H1 (cell line): ENCODE results near the gene HOXD12. TPM values are rescaled to one million over a fixed set of nuclear protein-coding genes. Genes with fewer than 3 reads are reported as not detected.

ENCODE experiments used
- CTCF ChIA-PET: fragments of 300-600 bp; sonication (Branson Sonifier 250); formaldehyde crosslinking; loops from one replicate; lab custom pipeline; 2021; ENCODE audit not compliant: partially characterized antibody; lab: Charles Lee
- POLR2A ChIA-PET: fragments of 300-600 bp; sonication (Branson Sonifier 250); formaldehyde crosslinking; loops from one replicate; lab custom pipeline; 2021; ENCODE audit warnings: inconsistent platforms; ENCODE audit not compliant: partially characterized antibody; lab: Charles Lee
- DNase-seq, 2 experiments: peaks; one replicate each; pipeline versions ENCODE4 v3.0.0 to v3.0.0-alpha.2; 2010 to 2022; ENCODE audit warnings: low spot score in 2 of 2, low read depth in 1 of 2, mixed read lengths in 1 of 2
- FAIRE-seq: peaks from 2 replicates; lab custom pipeline; 2011; peaks lifted over from hg19 to GRCh38; lab: Jason Lieb, UNC
- H2AFZ ChIP-seq: 2 replicates; pipeline ENCODE4 v1.8.1; 2012; ENCODE audit warnings: low read length, inconsistent platforms
- H2AK5ac ChIP-seq: 2 replicates; pipeline ENCODE4 v1.6.1; 2013; ENCODE audit warnings: low read depth, low read length
- H2BK120ac ChIP-seq: replicated peaks from 2 replicates; pipeline ENCODE3; 2013; ENCODE audit warnings: low read depth, low read length, inconsistent platforms
- H2BK12ac ChIP-seq: 2 replicates; pipeline ENCODE4 v1.6.1; 2013; ENCODE audit warnings: low read depth, low read length
- H2BK15ac ChIP-seq: 2 replicates; pipeline ENCODE4 v1.6.1; 2013; ENCODE audit warnings: low read length
- H2BK20ac ChIP-seq: 2 replicates; pipeline ENCODE4 v1.6.1; 2013; ENCODE audit warnings: low read length
- H2BK5ac ChIP-seq: 2 replicates; pipeline ENCODE4 v1.6.1; 2013; ENCODE audit warnings: low read depth, low read length
- H3K14ac ChIP-seq: 2 replicates; pipeline ENCODE4 v1.6.1; 2013; ENCODE audit warnings: inconsistent platforms; ENCODE audit not compliant: insufficient read length
- H3K18ac ChIP-seq: 2 replicates; pipeline ENCODE4 v1.6.1; 2013; ENCODE audit warnings: low read length; ENCODE audit errors: extremely low read depth
- H3K23ac ChIP-seq: 2 replicates; pipeline ENCODE4 v1.6.1; 2013; ENCODE audit warnings: inconsistent platforms; ENCODE audit not compliant: insufficient read length
- H3K23me2 ChIP-seq: 2 replicates; pipeline ENCODE4 v1.6.1; 2013; ENCODE audit warnings: low read depth, low read length
- H3K27ac ChIP-seq: 2 replicates; pipeline ENCODE4 v1.6.1; 2011; ENCODE audit warnings: low read depth, low read length, inconsistent platforms
- H3K27me3 ChIP-seq, 4 experiments: replicated peaks in 1 of 4; 1 replicate in 1 of 4; 2 replicates in 3 of 4; pipeline versions ENCODE4 v1.6.1 to v1.8.1; 2011 to 2013; ENCODE audit warnings: low read length in 3 of 4, mild to moderate bottlenecking in 3 of 4, inconsistent platforms in 2 of 4, mixed read lengths in 2 of 4, moderate library complexity in 1 of 4; ENCODE audit not compliant: control insufficient read depth in 3 of 4, insufficient read depth in 3 of 4; ENCODE audit errors: extremely low read depth in 1 of 4
- H3K36me3 ChIP-seq, 4 experiments: 2 replicates each; pipeline versions ENCODE4 v1.6.1 to v1.8.1; 2011 to 2013; ENCODE audit warnings: mild to moderate bottlenecking in 4 of 4, low read length in 3 of 4, moderate library complexity in 2 of 4, control low read depth in 1 of 4, inconsistent platforms in 1 of 4; ENCODE audit not compliant: insufficient read depth in 4 of 4, control insufficient read depth in 2 of 4
- H3K4ac ChIP-seq: replicated peaks from 2 replicates; pipeline ENCODE3; 2013; ENCODE audit warnings: low read length, low read depth, mixed read lengths, inconsistent platforms; ENCODE audit not compliant: insufficient read length
- H3K4me1 ChIP-seq, 4 experiments: replicated peaks in 1 of 4; 1 replicate in 1 of 4; 2 replicates in 3 of 4; pipeline versions ENCODE4 v1.6.1 to v1.8.1; 2011 to 2013; ENCODE audit warnings: low read length in 3 of 4, inconsistent platforms in 2 of 4, mixed read lengths in 1 of 4; ENCODE audit not compliant: insufficient read depth in 4 of 4, control insufficient read depth in 3 of 4
- H3K4me2 ChIP-seq, 2 experiments: 2 replicates each; pipeline versions ENCODE4 v1.6.1 to v1.8.1; 2011 to 2013; ENCODE audit warnings: low read depth in 2 of 2, low read length in 2 of 2, control low read depth in 1 of 2, inconsistent platforms in 1 of 2, mild to moderate bottlenecking in 1 of 2; ENCODE audit not compliant: insufficient read depth in 1 of 2
- H3K4me3 ChIP-seq, 4 experiments: fragments of 200-600, 300-600 bp in 1 of 4; sonication (generic), shearing (Covaris generic), sonication (Bioruptor Twin) in 1 of 4; 2 replicates each; pipeline versions ENCODE4 v1.5.1 to v1.8.1; 2011 to 2016; ENCODE audit warnings: low read length in 4 of 4, low read depth in 3 of 4, control low read depth in 2 of 4, inconsistent platforms in 2 of 4, mild to moderate bottlenecking in 2 of 4, mixed read lengths in 1 of 4, moderate library complexity in 1 of 4; ENCODE audit not compliant: insufficient read depth in 2 of 4; ENCODE audit errors: extremely low read depth in 1 of 4
- H3K56ac ChIP-seq: replicated peaks from 2 replicates; pipeline ENCODE3; 2013; ENCODE audit warnings: low read depth, mild to moderate bottlenecking, mixed read lengths, low read length, inconsistent platforms; ENCODE audit not compliant: insufficient read length
- H3K79me1 ChIP-seq: 2 replicates; pipeline ENCODE4 v1.6.1; 2013; ENCODE audit warnings: low read depth, low read length, control low read depth
- H3K79me2 ChIP-seq, 2 experiments: 2 replicates each; pipeline versions ENCODE4 v1.6.1 to v1.8.1; 2012 to 2013; ENCODE audit warnings: low read length in 2 of 2, mild to moderate bottlenecking in 2 of 2, inconsistent platforms in 1 of 2; ENCODE audit not compliant: insufficient read depth in 2 of 2, control insufficient read depth in 1 of 2
- H3K9ac ChIP-seq, 4 experiments: replicated peaks in 1 of 4; 1 replicate in 1 of 4; 2 replicates in 3 of 4; pipeline versions ENCODE4 v1.6.1 to v1.8.1; 2011 to 2013; ENCODE audit warnings: low read depth in 3 of 4, low read length in 3 of 4, control low read depth in 2 of 4, mild to moderate bottlenecking in 2 of 4, moderate library complexity in 2 of 4, inconsistent platforms in 1 of 4; ENCODE audit errors: extremely low read depth in 1 of 4
- H3K9me3 ChIP-seq, 2 experiments: 2 replicates each; pipeline versions ENCODE4 v1.6.1 to v1.8.1; 2012 to 2013; ENCODE audit warnings: mild to moderate bottlenecking in 2 of 2, moderate library complexity in 2 of 2, control low read depth in 1 of 2, inconsistent platforms in 1 of 2, low read depth in 1 of 2, low read length in 1 of 2, mixed read lengths in 1 of 2; ENCODE audit not compliant: insufficient read depth in 2 of 2
- H4K20me1 ChIP-seq, 2 experiments: replicated peaks in 1 of 2; 2 replicates each; pipeline versions ENCODE3 to v1.8.1; 2011 to 2013; ENCODE audit warnings: inconsistent platforms in 2 of 2, low read length in 2 of 2, mild to moderate bottlenecking in 1 of 2; ENCODE audit not compliant: insufficient read depth in 2 of 2, control insufficient read depth in 1 of 2
- H4K5ac ChIP-seq: 2 replicates; pipeline ENCODE4 v1.6.1; 2013; ENCODE audit warnings: low read length, low read depth, mixed read lengths, inconsistent platforms; ENCODE audit not compliant: insufficient read length
- H4K8ac ChIP-seq: 2 replicates; pipeline ENCODE4 v1.8.0; 2013; ENCODE audit warnings: mild to moderate bottlenecking, moderate library complexity, low read length, inconsistent platforms; ENCODE audit not compliant: insufficient read depth; ENCODE audit errors: extremely low read depth
- H4K91ac ChIP-seq: replicated peaks from 2 replicates; pipeline ENCODE3; 2013; ENCODE audit warnings: low read length, mixed read lengths, inconsistent platforms; ENCODE audit not compliant: insufficient read length
- BRCA1 ChIP-seq: IDR thresholded peaks from 2 replicates; pipeline ENCODE4 v1.6.1; 2012; ENCODE audit warnings: low read depth, low read length, improper control_type of control experiment
- MAFK ChIP-seq: IDR thresholded peaks from 2 replicates; pipeline ENCODE4 v1.6.1; 2012; ENCODE audit warnings: low read depth, mild to moderate bottlenecking, improper control_type of control experiment, low read length
- RNF2 ChIP-seq: fragments of 200-900, 300-1000 bp; sonication (generic); IDR thresholded peaks from 2 replicates; pipeline ENCODE4 v1.7.1; 2016; ENCODE audit warnings: borderline replicate concordance, low read depth, mild to moderate bottlenecking, antibody characterized with exemption, low read length; ENCODE audit not compliant: poor library complexity, severe bottlenecking; ENCODE audit errors: missing control alignments
- RXRA ChIP-seq: IDR thresholded peaks from 2 replicates; pipeline ENCODE4 v1.6.1; 2011; ENCODE audit warnings: low read depth, mild to moderate bottlenecking, low read length, moderate library complexity; ENCODE audit not compliant: insufficient read depth
- SUZ12 ChIP-seq: fragments of 200-600 bp; sonication (generic); IDR thresholded peaks from 2 replicates; pipeline ENCODE4 v1.6.1; 2012; ENCODE audit warnings: mild to moderate bottlenecking, inconsistent platforms, low read length, moderate library complexity, mixed read lengths
- TAF7 ChIP-seq: optimal IDR thresholded peaks from 2 replicates; pipeline ENCODE3; 2011; ENCODE audit warnings: low read depth, mild to moderate bottlenecking, inconsistent platforms, low read length, moderate library complexity, borderline replicate concordance
- USF2 ChIP-seq: IDR thresholded peaks from 2 replicates; pipeline ENCODE4 v1.6.1; 2011; ENCODE audit warnings: low read length, improper control_type of control experiment
- WGBS, 2 experiments: shearing (Covaris generic) in 1 of 2; methylation state at CpG; one replicate each; pipeline versions ENCODE4 v1.1.6 to v1.1.7; 2013 to 2015; ENCODE audit warnings: low lambda C conversion rate in 2 of 2, mixed read lengths in 2 of 2, inconsistent platforms in 1 of 2, low coverage in 1 of 2, missing lambda C conversion rate in 1 of 2; ENCODE audit not compliant: insufficient replicate concordance in 2 of 2, insufficient coverage in 1 of 2, insufficient read length in 1 of 2; ENCODE audit errors: extremely low coverage in 1 of 2, missing lambda C conversion rate in 1 of 2; 5-methylcytosine and 5-hydroxymethylcytosine counted together
- polyA plus RNA-seq, 7 experiments: library from polyadenylated mRNA; depleted of rRNA in 3 of 7; stranded (reverse) in 5 of 7; unstranded in 2 of 7; fragments of >200 nt in 5 of 7; fragments of 200-250 nt in 2 of 7; gene quantifications; 1 replicate in 5 of 7; 2 replicates in 1 of 7; 4 replicates in 1 of 7; pipeline versions ENCODE4 v1.2.1 to v1.2.3, GENCODE V29; 2011 to 2013; ENCODE audit warnings: missing spikeins in 2 of 7, mixed read lengths in 2 of 7
- total RNA-seq: library from RNA; stranded (reverse); fragmentation: NEBNext Ultra II Directional; extraction: Animal tissue kit (Norgen Biotek cat#: 25700); gene quantifications from 2 replicates; pipeline ENCODE4 v1.2.1, GENCODE V29; 2021

Gene HOXD12
- total and polyA plus RNA-seq, 2 of the 8 experiments (the other 6 are each of a cell fraction or from before 2014, with no cell fraction given): not detected

- H2AK5ac ChIP-seq: no peak overlapping the region
- no peak overlapping the region for H3K4me2 ChIP-seq
- DNase-seq: peak in 1 of 2 experiments; percentile 38
- H3K9ac ChIP-seq: no peak overlapping the region
- TF ChIP-seq RNF2: peak; percentile 96
- no peak for TF ChIP-seq USF2
- TF ChIP-seq SUZ12: 0 out of 2 replicates have a peak, but pooled peaks have one; percentile 45
- TF ChIP-seq TAF7: no peak
- TF ChIP-seq BRCA1: no peak
- no peak for TF ChIP-seq MAFK
- no peak for TF ChIP-seq RXRA
- peaks cover 4 to 20% of the 10 kb centered on the region in 2 experiments for H4K20me1 ChIP-seq
- no peak overlapping the region for H3K27ac ChIP-seq
- H3K79me2 ChIP-seq: no peaks in the 10 kb centered on the region
- H3K23ac ChIP-seq: no peak overlapping the region
- peaks cover 86 to 100% (median 97%) of the 10 kb centered on the region in 4 experiments for H3K27me3 ChIP-seq
- H2BK5ac ChIP-seq: no peak overlapping the region
- H4K91ac ChIP-seq: no peak overlapping the region
- H2BK12ac ChIP-seq: no peak overlapping the region
- no peak overlapping the region for H2BK15ac ChIP-seq
- no peak overlapping the region for H3K56ac ChIP-seq
- H2AFZ ChIP-seq: no peak overlapping the region
- no peak overlapping the region for H3K18ac ChIP-seq
- WGBS, 2 experiments: 49% methylated on average over 14 of the region's 14 CpGs; no CpG with 5 or more reads in 1 of the 2 experiments
- peaks cover 3% of the 10 kb centered on the region; the same call in 1 of the 2 replicates for H3K23me2 ChIP-seq
- H3K4ac ChIP-seq: no peak overlapping the region
- no peak overlapping the region for H2BK120ac ChIP-seq
- peaks cover 0 to 9% (median 4%) of the 10 kb centered on the region in 4 experiments; a peak in 5 of 7 replicates for H3K4me1 ChIP-seq
- H3K14ac ChIP-seq: no peak overlapping the region
- H3K4me3 ChIP-seq: no peak overlapping the region
- H3K36me3 ChIP-seq: peaks cover 0 to 10% (median 0%) of the 10 kb centered on the region in 4 experiments; a peak in 1 of 8 replicates
- FAIRE-seq: no peak
- CTCF ChIA-PET: interaction anchor here (1.0 to 10.0 kb wide), 18 partner anchors 11 to 676 kb away, joined by 3 to 119 read pairs (median 15); partner anchors contain the start of genes HOXD4 and HOXD9
- POLR2A ChIA-PET: no interaction called here
- no peak overlapping the region for H2BK20ac ChIP-seq
- H3K9me3 ChIP-seq: no peaks in the 10 kb centered on the region
- no peaks in the 10 kb centered on the region for H3K79me1 ChIP-seq
- H4K8ac ChIP-seq: peak overlapping the region; percentile 40; the same call in 1 of the 2 replicates
- H4K5ac ChIP-seq: no peak overlapping the region
Observed at GRCh38 chr2:176138526-176138922, 38.9 kb downstream of the HOXD12 start.
